Uterine smooth muscle cell (primary cell): ENCODE results near the gene IL4I1. TPM values are rescaled to one million over a fixed set of nuclear protein-coding genes. Genes with fewer than 3 reads are reported as not detected.

Experiments used
- total RNA-seq: library from RNA; depleted of rRNA; stranded (reverse); fragments of >200 nt; gene quantifications from 2 replicates; pipeline ENCODE4 v1.2.3, GENCODE V29; 2014

Gene IL4I1
- 1.2 and 1.3 TPM in 2 replicates for total RNA-seq

GRCh38 chr19:49896863-49897621 lies at the start of gene IL4I1:
Gene IL4I1 (minus strand): TSS chr19:49896887. CDS start chr19:49896160, 727 bp downstream.

GRCh38 chr19:49929121-49929610 lies 32.5 kb upstream of the IL4I1 start, which contains the start of the genes ATF5 and NUP62:
Gene ATF5 (plus strand): TSS chr19:49929205. CDS start chr19:49930851, 1,646 bp downstream.
Gene NUP62 (minus strand): TSS chr19:49929504. CDS start chr19:49909807, 19,697 bp downstream.

GRCh38 chr19:49877020-49877878 lies 19.4 kb downstream of the IL4I1 start, which contains the start of the genes AKT1S1 and TBC1D17:
Gene AKT1S1 (minus strand): TSS chr19:49877355. CDS start chr19:49873295, 4,060 bp downstream.
Gene TBC1D17 (plus strand): TSS chr19:49877702. CDS start chr19:49877724, 22 bp downstream.

GRCh38 chr19:49866933-49867782 lies 29.5 kb downstream of the IL4I1 start, which contains the start of gene PNKP:
Gene PNKP (minus strand): TSS chr19:49867576. CDS start chr19:49867204, 372 bp downstream.

GRCh38 chr19:49850487-49851342 lies 46.0 kb downstream of the IL4I1 start, which contains the start of gene PTOV1:
Gene PTOV1 (plus strand): TSS chr19:49851159.

Other genes with a start within 250 kb of the IL4I1 start
- gene IRF3, start 231.0 kb downstream of the IL4I1 start, total RNA-seq = 43.1 and 45.6 TPM in 2 replicates
- 3.2 and 7.5 TPM in 2 replicates for gene BCL2L12, start 231.0 kb downstream of the IL4I1 start, total RNA-seq
- 325 and 532 TPM in 2 replicates for gene PRMT1, start 219.6 kb downstream of the IL4I1 start, total RNA-seq
- gene ADM5, start 207.3 kb downstream of the IL4I1 start, total RNA-seq = 0.66 and 0.87 TPM in 2 replicates
- 15.6 and 25.6 TPM in 2 replicates for gene CPT1C, start 205.8 kb downstream of the IL4I1 start, total RNA-seq
- 0.12 TPM in 1 of 2 replicates, not detected in the other for gene TSKS, start 133.6 kb downstream of the IL4I1 start, total RNA-seq
- gene AP2A1, start 129.9 kb downstream of the IL4I1 start, total RNA-seq = 76.3 and 88.5 TPM in 2 replicates
- 19.0 and 25.4 TPM in 2 replicates for gene FUZ, start 83.6 kb downstream of the IL4I1 start, total RNA-seq
- gene MED25, start 78.6 kb downstream of the IL4I1 start, total RNA-seq = 17.6 and 20.6 TPM in 2 replicates
- 44.5 and 60.0 TPM in 2 replicates for gene PTOV1, start 45.7 kb downstream of the IL4I1 start, total RNA-seq
- 67.9 and 72.8 TPM in 2 replicates for gene PNKP, start 29.3 kb downstream of the IL4I1 start, total RNA-seq
- gene AKT1S1, start 19.5 kb downstream of the IL4I1 start, total RNA-seq = 7.5 and 10.4 TPM in 2 replicates
- 11.6 and 14.7 TPM in 2 replicates for gene TBC1D17, start 19.2 kb downstream of the IL4I1 start, total RNA-seq
- gene ATF5, start 32.3 kb upstream of the IL4I1 start, total RNA-seq = 5.1 and 7.9 TPM in 2 replicates
- gene NUP62, start 32.6 kb upstream of the IL4I1 start, total RNA-seq = 20.6 and 32.6 TPM in 2 replicates
- gene SIGLEC11, start 64.3 kb upstream of the IL4I1 start, total RNA-seq = not detected in 2 replicates
- 23.0 and 26.5 TPM in 2 replicates for gene VRK3, start 128.5 kb upstream of the IL4I1 start, total RNA-seq
- 6.5 and 10.7 TPM in 2 replicates for gene ZNF473, start 129.1 kb upstream of the IL4I1 start, total RNA-seq